ENCODE measurements around the gene PIAS1.
"Not testable (repeated sequence)": the region's sequence is repeated elsewhere in the genome, so short reads cannot be mapped to it uniquely, and the experiment has no call there.

GRCh38 chr15:68225442-68225841 lies 171.3 kb downstream of the PIAS1 start:
- not testable (repeated sequence) for TF ChIP-seq CTCF, POLR2A (IDR thresholded peaks at IDR 0.05)
